Dermis lymphatic vessel endothelial cell (primary cell): ENCODE data around the gene FHL3. TPM values are rescaled to one million over a fixed set of nuclear protein-coding genes. Genes with fewer than 3 reads are reported as not detected.

Experiments
- total RNA-seq: library from RNA; depleted of rRNA; stranded (reverse); fragments of >200 nt; gene quantifications from 2 replicates; pipeline ENCODE4 v1.2.1, GENCODE V29; 2014

Gene FHL3
- 6.6 and 11.4 TPM in 2 replicates for total RNA-seq

DNA sequence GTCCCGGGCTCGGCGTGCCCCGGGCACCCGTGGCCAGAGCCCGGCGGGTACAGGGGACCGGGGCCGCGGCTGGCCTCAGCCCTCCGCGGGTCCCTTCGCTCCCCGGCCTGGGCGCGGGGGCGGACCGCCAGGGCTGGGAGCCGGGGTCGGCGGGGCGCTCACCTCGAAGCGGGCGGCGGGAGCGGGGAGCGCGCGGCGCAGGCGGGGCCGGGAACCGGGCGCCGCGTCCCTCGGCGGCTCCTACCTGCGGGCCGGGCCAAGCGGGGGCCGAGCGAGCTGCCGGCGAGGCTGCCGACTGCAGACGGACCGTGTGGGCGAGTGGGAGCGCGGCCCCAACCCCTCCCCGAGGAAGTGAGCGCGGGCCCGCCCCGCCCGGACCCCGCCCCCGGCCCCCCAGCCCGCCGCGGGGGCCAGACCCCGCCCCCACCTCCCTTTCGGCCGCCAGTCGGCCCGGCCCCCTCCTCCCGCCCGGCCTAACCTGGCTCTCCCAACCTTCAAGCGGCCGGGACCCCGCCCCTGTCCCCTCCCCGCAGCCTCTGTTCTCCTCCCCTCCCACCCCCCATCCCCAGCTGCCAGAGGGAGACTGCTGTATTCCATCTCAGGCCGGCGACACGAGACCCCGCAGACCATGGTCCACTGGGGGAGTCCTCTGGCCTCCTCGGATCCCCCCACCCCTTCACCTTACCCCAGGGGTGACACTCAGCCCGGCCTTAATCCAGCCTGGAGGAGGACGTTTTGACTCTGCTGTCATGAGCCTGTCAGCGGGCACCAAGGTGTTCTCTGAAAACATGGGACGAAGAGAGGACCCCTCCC lies at the start of gene FHL3:
Gene FHL3 (minus strand): TSS at position 320 of the 813 bp plus-strand sequence. CDS start 6,102 bp downstream, outside the sequence.

GRCh38 chr1:38046333-38046883 lies 41.1 kb upstream of the FHL3 start, which contains the start of gene POU3F1:
Gene POU3F1, minus strand, starts transcription at chr1:38046793. Its CDS starts 50 bp downstream, at chr1:38046743.

GRCh38 chr1:38012363-38013226 lies 7.3 kb upstream of the FHL3 start, which contains the start of gene UTP11:
Gene UTP11, plus strand, starts transcription at chr1:38012734. Its CDS starts 69 bp downstream, at chr1:38012803.

Other genes starting within 250 kb of the FHL3 start
- under 0.01 TPM in 2 replicates for gene EPHA10, start 240.4 kb downstream of the FHL3 start, total RNA-seq
- 0.54 and 0.69 TPM in 2 replicates for gene MANEAL, start 211.7 kb downstream of the FHL3 start, total RNA-seq
- gene C1orf122, start 197.7 kb downstream of the FHL3 start, total RNA-seq: 8.8 and 15.6 TPM in 2 replicates
- gene YRDC, start 197.3 kb downstream of the FHL3 start, total RNA-seq: 13.7 and 14.4 TPM in 2 replicates
- 1.5 and 2.3 TPM in 2 replicates for gene MTF1, start 145.9 kb downstream of the FHL3 start, total RNA-seq
- 23.5 and 24.3 TPM in 2 replicates for gene INPP5B, start 58.5 kb downstream of the FHL3 start, total RNA-seq
- gene SF3A3, start 15.5 kb downstream of the FHL3 start, total RNA-seq: 47.1 and 72.6 TPM in 2 replicates
- gene UTP11, start 7.2 kb upstream of the FHL3 start, total RNA-seq: 33.6 and 43.5 TPM in 2 replicates
- gene POU3F1, start 41.3 kb upstream of the FHL3 start, total RNA-seq: under 0.01 TPM in 1 of 2 replicates, not detected in the other